Ishikawa (cell line): Measurements from ENCODE around the gene TIPARP.

ENCODE experiments used
- EGR1 ChIP-seq: IDR thresholded peaks from 2 replicates; pipeline ENCODE4 v1.6.1; 2012
- MAX ChIP-seq: IDR thresholded peaks from 2 replicates; pipeline ENCODE4 v1.6.1; 2012
- ZBTB7A ChIP-seq: IDR thresholded peaks from 2 replicates; pipeline ENCODE4 v1.6.1; 2012; ENCODE audit warnings: low read depth
- TF ChIP-seq, protein P1 (sequence below): IDR thresholded peaks from 2 replicates; pipeline ENCODE4 v1.6.1; 2012; ENCODE audit warnings: low read depth, mild to moderate bottlenecking

GRCh38 chr3:156742401-156742800 is 68.0 kb downstream of the TIPARP start:
- TF ChIP-seq, protein P1, sequence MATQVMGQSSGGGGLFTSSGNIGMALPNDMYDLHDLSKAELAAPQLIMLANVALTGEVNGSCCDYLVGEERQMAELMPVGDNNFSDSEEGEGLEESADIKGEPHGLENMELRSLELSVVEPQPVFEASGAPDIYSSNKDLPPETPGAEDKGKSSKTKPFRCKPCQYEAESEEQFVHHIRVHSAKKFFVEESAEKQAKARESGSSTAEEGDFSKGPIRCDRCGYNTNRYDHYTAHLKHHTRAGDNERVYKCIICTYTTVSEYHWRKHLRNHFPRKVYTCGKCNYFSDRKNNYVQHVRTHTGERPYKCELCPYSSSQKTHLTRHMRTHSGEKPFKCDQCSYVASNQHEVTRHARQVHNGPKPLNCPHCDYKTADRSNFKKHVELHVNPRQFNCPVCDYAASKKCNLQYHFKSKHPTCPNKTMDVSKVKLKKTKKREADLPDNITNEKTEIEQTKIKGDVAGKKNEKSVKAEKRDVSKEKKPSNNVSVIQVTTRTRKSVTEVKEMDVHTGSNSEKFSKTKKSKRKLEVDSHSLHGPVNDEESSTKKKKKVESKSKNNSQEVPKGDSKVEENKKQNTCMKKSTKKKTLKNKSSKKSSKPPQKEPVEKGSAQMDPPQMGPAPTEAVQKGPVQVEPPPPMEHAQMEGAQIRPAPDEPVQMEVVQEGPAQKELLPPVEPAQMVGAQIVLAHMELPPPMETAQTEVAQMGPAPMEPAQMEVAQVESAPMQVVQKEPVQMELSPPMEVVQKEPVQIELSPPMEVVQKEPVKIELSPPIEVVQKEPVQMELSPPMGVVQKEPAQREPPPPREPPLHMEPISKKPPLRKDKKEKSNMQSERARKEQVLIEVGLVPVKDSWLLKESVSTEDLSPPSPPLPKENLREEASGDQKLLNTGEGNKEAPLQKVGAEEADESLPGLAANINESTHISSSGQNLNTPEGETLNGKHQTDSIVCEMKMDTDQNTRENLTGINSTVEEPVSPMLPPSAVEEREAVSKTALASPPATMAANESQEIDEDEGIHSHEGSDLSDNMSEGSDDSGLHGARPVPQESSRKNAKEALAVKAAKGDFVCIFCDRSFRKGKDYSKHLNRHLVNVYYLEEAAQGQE: no peak
- TF ChIP-seq MAX (no peak), ZBTB7A (no peak), EGR1 (no peak)
